Measurements from ENCODE around the gene SOCS3.
A peak's percentile ranks its signal among the peaks of the same experiment; 100 is the strongest.

SOCS3 gene

DNA sequence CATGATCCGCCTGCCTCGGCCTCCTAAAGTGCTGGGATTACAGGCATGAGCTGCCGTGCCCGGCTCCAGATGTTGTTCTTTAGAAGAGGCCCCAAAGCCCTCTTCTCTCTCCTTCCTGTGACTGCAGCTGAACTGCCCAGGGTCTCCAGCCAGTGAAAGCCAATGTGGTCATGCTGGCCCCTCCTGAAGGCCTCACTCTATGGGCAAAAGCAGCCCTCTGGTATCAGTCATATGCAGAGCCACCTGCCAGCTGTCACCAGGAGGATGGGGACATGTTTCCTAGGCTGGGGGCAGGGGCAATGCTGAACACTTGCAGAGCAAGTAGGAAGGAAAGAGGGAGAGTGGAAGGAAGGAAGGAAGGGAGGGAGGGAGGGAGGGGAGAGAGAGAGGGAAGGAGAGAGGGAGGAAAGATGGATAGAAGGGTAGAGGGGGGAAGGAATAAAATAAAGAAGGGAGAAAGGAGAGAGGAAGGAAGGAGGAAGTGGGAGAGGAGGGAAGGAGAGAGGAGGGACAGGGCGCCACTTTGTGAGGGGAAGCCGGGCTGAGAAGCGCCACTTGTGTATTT lies 36.0 kb downstream of the SOCS3 start:
- Histone ChIP-seq H3K4me3 (ENCODE audit: low read depth in 1 of 5, low read length in 5 of 5) (peak overlapping the region in 4 of 5 donors; percentile 32 to 50 (median 34)), H3K27me3 (ENCODE audit: control insufficient read depth in 5 of 5, insufficient read depth in 4 of 5, low read length in 5 of 5) (no peaks in the 10 kb centered on the region), H3K27ac (ENCODE audit: low read depth, low read length) (peak overlapping the region; percentile 89), H3K9me3 (ENCODE audit: control insufficient read depth in 5 of 5, low read length in 5 of 5) (no peaks in the 10 kb centered on the region), H3K36me3 (ENCODE audit: control insufficient read depth in 5 of 5, insufficient read depth in 5 of 5, low read length in 5 of 5) (no peaks in the 10 kb centered on the region), H3K4me1 (ENCODE audit: control insufficient read depth in 5 of 5, insufficient read depth in 5 of 5, low read length in 5 of 5) (peaks cover 20 to 49% (median 44%) of the 10 kb centered on the region in 5 donors), H3K9ac (ENCODE audit: low read length in 5 of 5) (peak overlapping the region in 3 of 5 donors; percentile 59 to 87 (median 71))

DNA sequence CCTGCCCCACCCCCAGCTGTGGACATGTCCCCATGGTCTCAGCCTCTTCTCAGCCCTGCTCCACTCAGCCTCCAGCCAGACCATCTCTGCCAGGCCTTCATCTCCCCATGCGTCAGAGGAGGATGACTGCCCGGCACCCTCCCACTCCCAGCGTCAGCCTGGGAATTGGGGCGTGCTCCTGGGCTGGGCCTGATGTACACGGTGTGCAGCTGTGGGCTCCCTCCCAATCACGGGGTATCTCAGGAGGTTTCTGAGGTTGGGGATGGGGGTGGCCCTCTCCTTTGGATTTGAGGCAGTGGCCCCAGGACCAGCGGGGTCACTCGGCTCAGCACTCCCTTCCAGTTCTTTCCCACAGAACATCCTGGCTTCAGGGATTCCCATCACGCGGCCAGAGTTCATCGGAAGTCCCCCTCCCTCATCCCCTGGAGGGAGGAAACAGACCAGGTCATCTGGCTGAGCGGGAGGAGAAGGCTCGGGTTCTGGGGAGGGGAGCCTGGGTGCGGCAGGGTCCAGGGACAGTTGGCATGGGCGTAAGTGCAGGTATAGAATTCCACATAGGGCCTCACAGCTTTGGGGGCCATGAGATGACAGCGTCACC lies 36.9 kb downstream of the SOCS3 start:
- peak overlapping the region; percentile 89 for H3K27ac ChIP-seq (ENCODE audit: low read depth, low read length)
- no peaks in the 10 kb centered on the region for H3K36me3 ChIP-seq (ENCODE audit: control insufficient read depth in 5 of 5, insufficient read depth in 5 of 5, low read length in 5 of 5)

DNA sequence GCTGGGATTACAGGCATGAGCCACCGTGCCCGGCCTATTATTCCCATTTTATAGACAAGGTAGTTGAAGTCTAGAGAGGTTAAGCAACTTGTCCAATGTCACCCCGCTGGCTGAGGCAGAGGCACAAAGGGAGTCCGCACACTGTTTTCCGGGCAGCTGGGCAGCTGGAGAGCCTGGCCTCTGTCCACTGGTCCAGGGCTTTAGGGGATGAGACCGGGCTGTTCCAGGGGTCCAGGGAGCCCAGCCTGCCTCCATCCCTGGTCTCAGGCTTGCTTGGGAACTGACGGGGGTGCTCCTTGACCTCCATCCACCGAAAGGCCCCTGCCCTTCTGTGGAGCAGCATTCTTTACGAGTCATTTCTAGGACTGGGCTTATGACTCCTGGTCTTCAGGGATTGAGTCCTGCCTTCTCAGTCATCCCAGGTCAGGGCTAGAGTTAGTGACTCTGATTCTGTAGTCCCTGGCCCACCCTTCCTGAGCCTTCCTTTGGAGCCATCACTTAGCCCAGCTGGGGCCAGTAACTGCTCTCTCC lies 37.5 kb downstream of the SOCS3 start:
- H3K27me3 ChIP-seq (ENCODE audit: control insufficient read depth in 5 of 5, insufficient read depth in 4 of 5, low read length in 5 of 5) = no peaks in the 10 kb centered on the region
- no peaks in the 10 kb centered on the region for H3K9me3 ChIP-seq (ENCODE audit: control insufficient read depth in 5 of 5, low read length in 5 of 5)
- H3K27ac ChIP-seq (ENCODE audit: low read depth, low read length) = peak overlapping the region; percentile 89
- H3K4me3 ChIP-seq (ENCODE audit: low read depth in 1 of 5, low read length in 5 of 5) = peak overlapping the region in 1 of 5 donors; percentile 44
- peaks cover 24 to 50% (median 46%) of the 10 kb centered on the region in 5 donors for H3K4me1 ChIP-seq (ENCODE audit: control insufficient read depth in 5 of 5, insufficient read depth in 5 of 5, low read length in 5 of 5)
- H3K36me3 ChIP-seq (ENCODE audit: control insufficient read depth in 5 of 5, insufficient read depth in 5 of 5, low read length in 5 of 5) = no peaks in the 10 kb centered on the region
- peak overlapping the region in 4 of 5 donors; percentile 0 to 38 (median 14) for H3K9ac ChIP-seq (ENCODE audit: low read length in 5 of 5)

More for the DNA sequence above, 36.9 kb downstream of the SOCS3 start:
- Histone ChIP-seq H3K9me3 (ENCODE audit: control insufficient read depth in 5 of 5, low read length in 5 of 5) (no peaks in the 10 kb centered on the region), H3K27me3 (ENCODE audit: control insufficient read depth in 5 of 5, insufficient read depth in 4 of 5, low read length in 5 of 5) (no peaks in the 10 kb centered on the region), H3K9ac (ENCODE audit: low read length in 5 of 5) (peak overlapping the region in 4 of 5 donors; percentile 0 to 39 (median 22)), H3K4me3 (ENCODE audit: low read depth in 1 of 5, low read length in 5 of 5) (peak overlapping the region in 3 of 5 donors; percentile 11 to 44 (median 23)), H3K4me1 (ENCODE audit: control insufficient read depth in 5 of 5, insufficient read depth in 5 of 5, low read length in 5 of 5) (peaks cover 20 to 44% (median 41%) of the 10 kb centered on the region in 5 donors)

DNA sequence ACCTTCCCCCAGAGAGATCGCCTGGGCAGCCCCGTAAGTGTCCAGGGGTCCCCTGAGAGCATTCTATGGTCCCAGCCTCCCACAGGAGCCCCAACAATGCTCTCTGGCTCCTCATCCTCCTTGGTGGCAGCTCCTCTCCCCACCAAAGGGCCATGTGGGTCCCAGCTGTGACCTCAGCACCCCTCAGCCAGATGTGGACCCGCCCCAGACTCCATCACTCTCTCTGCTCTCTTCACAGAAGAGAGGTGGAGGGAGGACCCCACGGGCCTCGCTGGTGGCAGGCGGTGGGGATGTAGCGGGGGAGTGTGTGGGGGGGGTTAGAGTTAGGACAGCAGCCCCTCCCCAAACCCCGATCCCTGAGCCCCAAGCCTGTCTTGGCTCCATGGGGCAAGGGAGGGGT lies 41.0 kb downstream of the SOCS3 start:
- Histone ChIP-seq H3K9me3 (ENCODE audit: control insufficient read depth in 5 of 5, low read length in 5 of 5) (no peaks in the 10 kb centered on the region), H3K4me3 (ENCODE audit: low read depth in 1 of 5, low read length in 5 of 5) (no peak overlapping the region), H3K9ac (ENCODE audit: low read length in 5 of 5) (no peak overlapping the region), H3K4me1 (ENCODE audit: control insufficient read depth in 5 of 5, insufficient read depth in 5 of 5, low read length in 5 of 5) (peaks cover 20 to 60% (median 53%) of the 10 kb centered on the region in 5 donors), H3K27ac (ENCODE audit: low read depth, low read length) (no peak overlapping the region), H3K36me3 (ENCODE audit: control insufficient read depth in 5 of 5, insufficient read depth in 5 of 5, low read length in 5 of 5) (no peaks in the 10 kb centered on the region), H3K27me3 (ENCODE audit: control insufficient read depth in 5 of 5, insufficient read depth in 4 of 5, low read length in 5 of 5) (no peaks in the 10 kb centered on the region)

DNA sequence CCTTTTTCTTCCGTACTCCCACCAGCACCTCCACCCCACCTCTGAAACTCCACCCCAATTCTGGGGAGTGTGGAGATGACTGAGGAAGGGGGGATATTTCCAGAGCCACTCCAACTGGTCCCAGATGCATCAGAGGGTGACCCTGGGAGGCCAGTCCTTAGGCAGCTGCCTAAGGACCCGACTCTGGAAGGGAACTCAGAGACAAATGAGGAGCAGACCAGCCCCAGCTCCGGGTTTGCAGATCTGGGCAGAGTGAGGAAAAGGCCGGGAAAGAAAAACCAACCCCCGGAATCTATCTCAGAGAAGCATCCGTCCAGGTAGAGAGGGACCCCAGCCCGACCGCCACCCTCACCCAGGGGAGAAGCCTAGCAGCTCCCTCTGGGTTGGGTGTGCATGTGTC lies 41.5 kb downstream of the SOCS3 start:
- H3K9ac ChIP-seq (ENCODE audit: low read length in 5 of 5) = no peak overlapping the region
- no peaks in the 10 kb centered on the region for H3K36me3 ChIP-seq (ENCODE audit: control insufficient read depth in 5 of 5, insufficient read depth in 5 of 5, low read length in 5 of 5)
- no peak overlapping the region for H3K27ac ChIP-seq (ENCODE audit: low read depth, low read length)
- no peaks in the 10 kb centered on the region for H3K27me3 ChIP-seq (ENCODE audit: control insufficient read depth in 5 of 5, insufficient read depth in 4 of 5, low read length in 5 of 5)
- H3K4me1 ChIP-seq (ENCODE audit: control insufficient read depth in 5 of 5, insufficient read depth in 5 of 5, low read length in 5 of 5) = peaks cover 20 to 60% (median 51%) of the 10 kb centered on the region in 5 donors
- H3K9me3 ChIP-seq (ENCODE audit: control insufficient read depth in 5 of 5, low read length in 5 of 5) = no peaks in the 10 kb centered on the region
- H3K4me3 ChIP-seq (ENCODE audit: low read depth in 1 of 5, low read length in 5 of 5) = no peak overlapping the region

DNA sequence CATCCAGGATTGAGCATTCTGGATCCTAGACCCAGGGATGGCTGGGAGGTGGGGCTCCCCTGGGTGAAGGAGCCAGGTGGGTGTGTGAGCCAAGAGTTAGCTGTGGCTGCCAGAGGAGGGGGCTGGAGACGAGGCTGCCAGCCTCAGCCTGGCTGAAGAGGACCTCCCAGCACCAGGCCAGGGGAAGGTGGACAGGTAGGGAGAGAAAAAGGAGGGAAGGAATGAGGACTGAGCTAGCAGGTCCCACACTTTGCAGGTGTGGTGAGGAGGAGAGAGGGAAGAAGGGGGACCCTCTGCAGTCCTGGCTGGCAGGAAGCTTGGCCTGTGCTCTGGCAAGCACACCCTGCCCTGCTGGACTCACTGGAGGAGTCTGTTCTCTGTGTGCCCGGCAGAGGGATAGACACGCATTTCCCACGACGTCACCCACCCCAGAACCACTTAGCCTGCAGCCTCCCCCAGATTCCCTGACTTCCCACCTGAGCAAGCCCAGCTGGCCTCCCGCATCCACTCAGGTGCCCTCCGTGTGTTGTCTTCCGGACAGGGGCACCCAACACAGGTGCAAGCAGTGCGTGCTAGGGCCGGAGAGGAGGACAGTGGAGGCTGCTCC lies 42.0 kb downstream of the SOCS3 start:
- Histone ChIP-seq H3K9me3 (ENCODE audit: control insufficient read depth in 5 of 5, low read length in 5 of 5) (no peaks in the 10 kb centered on the region), H3K4me1 (ENCODE audit: control insufficient read depth in 5 of 5, insufficient read depth in 5 of 5, low read length in 5 of 5) (peaks cover 17 to 55% (median 46%) of the 10 kb centered on the region in 5 donors), H3K36me3 (ENCODE audit: control insufficient read depth in 5 of 5, insufficient read depth in 5 of 5, low read length in 5 of 5) (no peaks in the 10 kb centered on the region), H3K27me3 (ENCODE audit: control insufficient read depth in 5 of 5, insufficient read depth in 4 of 5, low read length in 5 of 5) (no peaks in the 10 kb centered on the region), H3K9ac (ENCODE audit: low read length in 5 of 5) (peak overlapping the region in 1 of 5 donors; percentile 39), H3K4me3 (ENCODE audit: low read depth in 1 of 5, low read length in 5 of 5) (no peak overlapping the region), H3K27ac (ENCODE audit: low read depth, low read length) (no peak overlapping the region)

DNA sequence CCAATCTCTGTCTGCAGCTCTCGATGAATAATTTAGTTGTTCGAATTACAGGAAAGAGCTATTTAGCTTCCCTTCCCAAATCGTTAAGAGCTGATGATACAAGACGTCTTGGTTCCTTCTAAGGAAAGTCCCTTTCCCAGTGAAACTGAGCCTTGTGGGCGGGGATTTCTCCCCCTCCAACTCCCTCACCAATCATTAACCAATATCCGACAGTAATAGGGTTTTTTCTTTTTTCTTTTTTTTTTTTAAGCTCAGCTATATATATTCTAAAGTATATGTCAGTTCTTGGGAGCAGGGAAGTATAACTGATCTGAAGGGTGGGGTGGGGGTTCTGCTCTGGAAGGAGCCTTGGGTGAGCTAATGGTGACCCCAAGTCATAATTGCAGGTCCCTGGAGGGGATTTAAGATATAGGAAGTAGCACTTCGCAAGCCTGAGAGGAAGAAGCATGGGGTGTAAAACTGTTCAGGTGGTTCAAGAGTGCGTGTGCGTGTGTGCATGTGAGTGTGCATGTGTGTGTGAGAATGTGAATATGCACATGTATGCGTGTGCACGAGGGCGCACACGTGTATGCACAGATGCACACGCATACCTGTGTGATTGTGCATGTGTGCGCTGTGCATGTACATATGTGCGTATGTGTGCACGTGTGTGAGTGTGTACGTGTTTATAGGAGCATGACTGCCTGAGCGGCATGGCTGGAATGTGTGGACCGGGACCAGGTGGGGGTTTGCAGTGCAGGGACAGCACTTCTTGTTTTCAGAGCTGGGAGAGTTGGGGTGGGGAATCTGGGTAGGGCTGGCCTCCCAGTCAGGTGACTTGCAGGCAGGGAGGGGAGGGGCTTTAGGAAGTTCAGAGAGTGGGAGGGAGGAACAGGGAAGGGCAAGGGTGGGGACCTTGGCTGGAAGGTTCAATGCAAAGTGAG lies 42.7 kb downstream of the SOCS3 start:
- Histone ChIP-seq H3K9me3 (ENCODE audit: control insufficient read depth in 5 of 5, low read length in 5 of 5) (no peaks in the 10 kb centered on the region), H3K27me3 (ENCODE audit: control insufficient read depth in 5 of 5, insufficient read depth in 4 of 5, low read length in 5 of 5) (no peaks in the 10 kb centered on the region), H3K9ac (ENCODE audit: low read length in 5 of 5) (peak overlapping the region in 3 of 5 donors; percentile 58 to 69 (median 65)), H3K4me1 (ENCODE audit: control insufficient read depth in 5 of 5, insufficient read depth in 5 of 5, low read length in 5 of 5) (peaks cover 11 to 47% (median 39%) of the 10 kb centered on the region in 5 donors), H3K36me3 (ENCODE audit: control insufficient read depth in 5 of 5, insufficient read depth in 5 of 5, low read length in 5 of 5) (no peaks in the 10 kb centered on the region), H3K27ac (ENCODE audit: low read depth, low read length) (peak overlapping the region; percentile 76), H3K4me3 (ENCODE audit: low read depth in 1 of 5, low read length in 5 of 5) (no peak overlapping the region)

DNA sequence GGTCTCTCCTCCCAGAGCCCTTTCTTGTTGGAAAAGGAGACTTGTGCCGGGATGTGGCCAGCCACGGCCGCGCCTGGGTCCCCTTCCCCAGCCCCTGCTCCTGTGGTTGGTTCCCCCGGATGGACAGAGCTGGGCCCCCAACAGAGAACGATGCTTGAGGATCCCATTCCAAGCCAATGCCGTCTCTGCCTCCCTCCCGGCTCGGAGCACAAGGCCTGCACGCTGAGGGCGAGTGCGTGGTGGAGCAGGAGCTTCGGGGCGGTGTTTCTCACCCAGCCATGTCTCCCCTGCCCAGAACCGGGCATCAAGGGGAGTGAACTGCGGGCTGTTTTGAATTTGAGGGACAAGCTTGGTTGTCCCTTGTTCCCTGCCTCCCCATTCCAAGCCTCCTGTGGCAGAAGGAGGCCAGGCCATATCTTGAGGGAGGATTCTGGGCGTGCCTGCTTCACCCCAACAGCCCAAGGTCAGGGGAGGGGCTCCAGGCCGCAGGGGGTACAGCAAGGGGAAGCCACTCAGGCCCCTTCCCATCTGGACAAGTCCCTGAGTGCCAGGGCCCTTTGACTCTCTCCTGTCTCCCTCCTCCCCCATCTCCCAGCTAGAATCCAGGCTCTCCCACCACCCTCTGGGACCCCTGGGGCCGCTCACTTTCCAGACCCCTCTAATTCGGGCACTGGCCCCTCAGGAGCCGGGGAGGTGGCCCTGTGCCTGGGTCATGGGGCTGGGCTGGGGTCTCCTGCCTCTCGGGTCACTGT lies 43.6 kb downstream of the SOCS3 start:
- Histone ChIP-seq H3K27me3 (ENCODE audit: control insufficient read depth in 5 of 5, insufficient read depth in 4 of 5, low read length in 5 of 5) (no peaks in the 10 kb centered on the region), H3K9me3 (ENCODE audit: control insufficient read depth in 5 of 5, low read length in 5 of 5) (no peaks in the 10 kb centered on the region), H3K4me3 (ENCODE audit: low read depth in 1 of 5, low read length in 5 of 5) (peak overlapping the region in 3 of 5 donors; percentile 14 to 32 (median 21)), H3K36me3 (ENCODE audit: control insufficient read depth in 5 of 5, insufficient read depth in 5 of 5, low read length in 5 of 5) (no peaks in the 10 kb centered on the region), H3K4me1 (ENCODE audit: control insufficient read depth in 5 of 5, insufficient read depth in 5 of 5, low read length in 5 of 5) (peaks cover 11 to 47% (median 38%) of the 10 kb centered on the region in 5 donors), H3K9ac (ENCODE audit: low read length in 5 of 5) (peak overlapping the region; percentile 16 to 69 (median 58)), H3K27ac (ENCODE audit: low read depth, low read length) (peak overlapping the region; percentile 76)

Data from subcutaneous abdominal adipose tissue (tissue), 5 donors.